Ectodermal cell (in vitro differentiated cells): ENCODE data around the gene HEATR9. TPM values are rescaled to one million over a fixed set of nuclear protein-coding genes. Genes with fewer than 3 reads are reported as not detected.

ENCODE experiments used
- H3K27ac ChIP-seq: 2 replicates; pipeline ENCODE4 v1.7.0; 2013; ENCODE audit warnings: mild to moderate bottlenecking, low read depth, low read length; ENCODE audit not compliant: insufficient read depth, poor library complexity, severe bottlenecking
- H3K27me3 ChIP-seq: 2 replicates; pipeline ENCODE4 v1.7.0; 2013; ENCODE audit warnings: mild to moderate bottlenecking, low read length; ENCODE audit not compliant: insufficient read depth, control insufficient read depth, poor library complexity, severe bottlenecking
- H3K36me3 ChIP-seq: one replicate; pipeline ENCODE4 v1.7.0; 2013; ENCODE audit warnings: low read length; ENCODE audit not compliant: control insufficient read depth, insufficient read depth
- H3K4me1 ChIP-seq: one replicate; pipeline ENCODE4 v1.7.0; 2013; ENCODE audit warnings: low read length; ENCODE audit not compliant: control insufficient read depth, insufficient read depth
- H3K4me3 ChIP-seq: 2 replicates; pipeline ENCODE4 v1.7.0; 2013; ENCODE audit warnings: low read depth, low read length, control low read depth; ENCODE audit not compliant: insufficient read depth
- H3K9me3 ChIP-seq: 2 replicates; pipeline ENCODE4 v1.7.0; 2013; ENCODE audit warnings: mild to moderate bottlenecking, low read length, moderate library complexity; ENCODE audit not compliant: control insufficient read depth
- WGBS, 2 experiments: methylation state at CpG; one replicate each; pipeline ENCODE4 v1.1.7; 2013; ENCODE audit warnings: missing lambda C conversion rate in 2 of 2; 5-methylcytosine and 5-hydroxymethylcytosine counted together
- polyA plus RNA-seq, 4 experiments: library from polyadenylated mRNA; stranded (reverse); fragments of 50-300 nt; gene quantifications; one replicate each; pipeline ENCODE4 v1.2.3, GENCODE V29; 2013

HEATR9 gene
- polyA plus RNA-seq (2013, experiment 1 of 4), result not detected
- polyA plus RNA-seq (2013, experiment 2 of 4), result not detected
- not detected for polyA plus RNA-seq (2013, experiment 3 of 4)
- not detected for polyA plus RNA-seq (2013, experiment 4 of 4)

DNA sequence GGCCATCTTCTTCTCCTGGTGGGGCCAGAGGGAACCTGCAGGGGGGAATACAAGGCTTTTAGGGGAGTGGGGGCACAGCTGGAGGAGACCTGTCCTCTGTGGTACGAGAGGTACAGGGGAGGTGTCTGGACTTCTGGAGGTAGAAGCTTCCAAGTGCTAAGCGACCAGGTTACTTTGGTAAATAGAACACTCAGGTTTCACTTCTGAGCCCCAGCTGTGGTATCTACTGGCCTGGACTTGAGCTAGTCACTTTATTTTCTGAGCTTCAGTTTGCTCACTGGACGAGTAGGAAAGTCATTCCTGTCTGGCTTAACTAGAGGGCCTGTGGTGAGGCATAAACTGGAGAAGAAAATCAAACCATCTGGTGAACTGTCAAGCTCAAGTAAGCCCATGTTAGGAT is at the start of gene HEATR9:
TSS of gene HEATR9 (minus strand) at position 155 of the 400 bp plus-strand sequence. CDS start at position 6, 149 bp downstream.
- Histone ChIP-seq H3K9me3 (no peaks in the 10 kb centered on the region), H3K36me3 (no peaks in the 10 kb centered on the region), H3K4me3 (no peak within 1 kb of the TSS), H3K27me3 (no peaks in the 10 kb centered on the region), H3K27ac (no peak within 1 kb of the TSS), H3K4me1 (no peaks in the 10 kb centered on the region)
- 86 to 88% methylated on average over 3 of the region's 3 CpGs for whole genome bisulfite sequencing, 2 experiments

DNA sequence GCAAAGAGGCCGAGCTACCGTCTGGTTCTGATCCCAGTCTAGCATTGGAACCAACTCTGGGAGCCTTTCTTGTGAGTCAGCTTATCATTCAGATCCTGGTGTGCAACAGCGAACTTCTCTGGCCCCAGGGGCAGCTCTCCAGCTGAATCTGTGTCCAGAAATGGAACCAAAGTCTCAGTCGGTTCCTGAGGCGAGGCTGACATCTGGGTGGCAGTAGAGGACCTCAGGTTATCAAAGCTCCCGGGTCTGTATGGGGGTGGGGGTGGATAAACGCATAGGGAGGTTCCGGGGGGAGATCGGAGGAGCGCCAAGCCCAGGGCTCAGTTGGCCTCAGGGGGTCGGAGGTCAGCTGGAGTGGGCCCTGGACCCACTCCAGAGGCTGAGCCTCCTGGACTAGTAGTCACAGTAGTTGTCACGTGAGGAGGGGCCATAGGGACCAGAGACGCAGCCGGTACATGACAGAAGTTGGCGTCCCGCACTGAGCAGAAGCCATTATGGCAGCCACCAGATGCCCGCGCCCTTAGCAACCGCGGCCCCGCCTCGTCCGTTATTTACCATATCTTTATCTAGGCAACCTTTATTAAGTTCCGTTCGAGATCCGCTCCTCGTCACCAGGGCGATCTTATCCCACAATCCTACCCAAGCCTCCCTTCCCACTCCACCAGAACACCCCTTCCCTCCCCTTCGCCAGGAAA is 49.0 kb upstream of the HEATR9 start:
- H3K27me3 ChIP-seq, result no peaks in the 10 kb centered on the region
- H3K36me3 ChIP-seq, result no peaks in the 10 kb centered on the region
- H3K4me1 ChIP-seq, result no peaks in the 10 kb centered on the region
- 95 to 96% methylated on average over 29 of the region's 29 CpGs for WGBS, 2 experiments
- H3K27ac ChIP-seq, result no peak overlapping the region
- H3K4me3 ChIP-seq, result no peak overlapping the region
- no peaks in the 10 kb centered on the region for H3K9me3 ChIP-seq

DNA sequence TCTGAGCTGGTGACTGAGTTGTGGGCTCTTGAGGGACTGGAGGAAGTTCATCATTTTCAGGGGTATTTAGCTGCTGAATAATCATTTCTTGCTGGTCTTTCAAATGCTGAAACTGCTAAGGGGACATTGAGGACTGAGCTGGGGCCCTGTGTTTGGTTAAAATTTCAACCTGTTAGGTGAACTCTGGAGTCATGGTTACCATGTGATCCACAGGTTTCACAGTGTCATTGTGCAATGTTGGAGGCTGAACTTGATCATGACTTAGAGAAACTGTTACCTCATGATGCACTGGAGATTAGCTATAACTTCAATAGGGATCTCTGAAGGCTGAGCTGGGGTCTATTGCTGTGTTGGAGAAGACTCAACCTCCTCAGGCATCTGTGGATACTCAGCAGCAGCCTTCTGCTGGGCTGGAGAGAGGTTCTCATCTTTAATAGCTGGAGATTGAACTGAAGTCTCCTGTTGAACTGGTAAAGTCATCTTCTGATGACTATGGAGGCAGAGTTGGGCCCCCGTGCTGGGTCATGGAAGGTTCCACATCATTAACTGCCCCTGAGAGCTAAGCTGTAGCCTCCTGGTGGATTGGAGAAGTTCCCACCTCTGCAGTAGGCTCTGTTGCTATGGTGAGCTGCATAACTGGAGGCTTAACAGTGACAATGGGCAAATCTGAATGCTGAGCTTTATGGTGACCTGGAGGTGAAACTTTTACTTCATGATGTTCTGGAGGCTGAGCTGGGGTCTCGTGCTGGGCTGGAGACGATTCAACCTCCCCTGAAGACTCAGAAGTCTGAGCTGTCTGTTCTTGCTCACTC is 46.7 kb upstream of the HEATR9 start:
- no peak overlapping the region for H3K4me3 ChIP-seq
- no peaks in the 10 kb centered on the region for H3K36me3 ChIP-seq
- WGBS, 2 experiments, result 95 to 96% methylated on average over 3 of the region's 3 CpGs
- H3K4me1 ChIP-seq, result no peaks in the 10 kb centered on the region
- H3K27me3 ChIP-seq, result no peaks in the 10 kb centered on the region
- H3K9me3 ChIP-seq, result no peaks in the 10 kb centered on the region
- H3K27ac ChIP-seq, result no peak overlapping the region

DNA sequence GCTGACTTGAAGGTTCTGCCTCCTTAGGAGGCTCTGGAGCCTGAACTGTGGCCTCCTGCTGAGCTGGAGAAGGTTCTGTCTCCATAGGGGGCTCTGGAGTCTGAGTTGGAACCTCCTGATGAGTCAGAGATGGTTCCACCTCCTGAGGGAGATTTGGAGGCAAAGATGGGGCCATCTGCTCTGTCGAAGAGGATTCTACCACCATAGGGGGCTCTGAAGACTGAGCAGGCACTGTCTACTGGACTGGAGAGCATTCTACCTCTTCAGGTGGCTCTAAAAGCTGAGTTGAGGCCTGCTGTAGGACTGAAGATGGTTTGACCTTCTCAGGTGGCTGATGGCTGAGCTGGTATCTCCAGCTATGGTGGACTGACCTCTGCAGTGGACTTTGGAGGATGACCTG is 45.7 kb upstream of the HEATR9 start:
- Histone ChIP-seq H3K4me1 (no peaks in the 10 kb centered on the region), H3K9me3 (no peaks in the 10 kb centered on the region), H3K27me3 (no peaks in the 10 kb centered on the region), H3K27ac (no peak overlapping the region), H3K4me3 (no peak overlapping the region), H3K36me3 (no peaks in the 10 kb centered on the region)
- WGBS, 2 experiments, result 90 to 93% methylated on average over 1 of the region's 1 CpG

DNA sequence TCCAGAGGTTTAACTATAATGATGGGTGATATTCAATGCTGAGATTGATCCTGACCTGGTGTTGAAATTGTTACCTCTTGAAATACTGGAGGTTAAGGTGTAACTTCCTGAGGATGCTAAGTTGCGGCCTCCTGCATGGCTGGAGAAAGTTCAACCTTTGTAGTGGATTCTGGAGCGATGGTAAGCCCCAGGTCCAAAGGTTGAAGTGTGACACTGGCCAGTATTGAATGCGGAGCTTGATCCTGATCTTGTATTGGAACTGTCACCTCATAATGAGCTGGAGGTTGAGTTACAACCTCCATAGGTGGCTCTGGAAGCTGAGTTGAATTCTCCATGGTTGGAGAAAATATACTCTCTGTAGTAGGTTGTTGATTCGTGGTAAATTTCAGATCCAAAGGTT is 44.9 kb upstream of the HEATR9 start:
- Histone ChIP-seq H3K4me3 (no peak overlapping the region), H3K9me3 (no peaks in the 10 kb centered on the region), H3K36me3 (no peaks in the 10 kb centered on the region), H3K27ac (no peak overlapping the region), H3K4me1 (no peaks in the 10 kb centered on the region), H3K27me3 (no peaks in the 10 kb centered on the region)
- WGBS, 2 experiments, result 85 to 86% methylated on average over 4 of the region's 4 CpGs

DNA sequence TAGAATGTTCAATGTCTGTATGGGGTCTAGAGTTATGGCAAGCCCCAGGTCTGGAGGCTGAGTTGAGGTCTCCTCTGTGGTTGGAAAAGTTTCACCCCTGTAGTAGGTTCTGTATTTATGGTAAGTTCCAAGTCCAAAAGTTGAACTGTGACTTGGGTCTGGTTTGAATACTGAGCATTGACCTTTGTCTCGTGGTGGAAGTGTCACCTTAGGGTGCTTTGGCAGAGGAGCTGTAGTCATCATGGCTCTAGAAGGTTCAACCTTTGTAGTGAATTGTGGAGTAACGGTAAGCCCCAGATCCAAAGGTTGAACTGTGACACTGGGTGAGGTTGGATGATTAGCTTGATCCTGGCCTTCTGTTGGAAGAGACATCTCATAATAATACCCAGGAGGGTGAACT is 44.3 kb upstream of the HEATR9 start:
- no peak overlapping the region for H3K4me3 ChIP-seq
- WGBS, 2 experiments, result 90 to 94% methylated on average over 2 of the region's 2 CpGs
- no peaks in the 10 kb centered on the region for H3K9me3 ChIP-seq
- no peaks in the 10 kb centered on the region for H3K4me1 ChIP-seq
- no peaks in the 10 kb centered on the region for H3K36me3 ChIP-seq
- H3K27ac ChIP-seq, result no peak overlapping the region
- H3K27me3 ChIP-seq, result no peaks in the 10 kb centered on the region

- no peak overlapping the region for H3K4me3 ChIP-seq
- H3K36me3 ChIP-seq, result no peaks in the 10 kb centered on the region
- 93 to 95% methylated on average over 3 of the region's 3 CpGs for WGBS, 2 experiments
- H3K27me3 ChIP-seq, result no peaks in the 10 kb centered on the region
- no peaks in the 10 kb centered on the region for H3K4me1 ChIP-seq
- no peak overlapping the region for H3K27ac ChIP-seq
- no peaks in the 10 kb centered on the region for H3K9me3 ChIP-seq
Observed at GRCh38 chr17:35912339-35912912, 43.7 kb upstream of the HEATR9 start.

- H3K9me3 ChIP-seq, result no peaks in the 10 kb centered on the region
- no peaks in the 10 kb centered on the region for H3K36me3 ChIP-seq
- no peaks in the 10 kb centered on the region for H3K27me3 ChIP-seq
- no peak overlapping the region for H3K27ac ChIP-seq
- no peak overlapping the region for H3K4me3 ChIP-seq
- H3K4me1 ChIP-seq, result no peaks in the 10 kb centered on the region
- 93% methylated on average over 3 of the region's 3 CpGs for WGBS, 2 experiments
Observed at GRCh38 chr17:35909408-35909807, 40.7 kb upstream of the HEATR9 start.

- 90 to 92% methylated on average over 5 of the region's 5 CpGs for WGBS, 2 experiments
- H3K4me3 ChIP-seq, result no peak overlapping the region
Observed at GRCh38 chr17:35907691-35908090, 39.0 kb upstream of the HEATR9 start.

More at GRCh38 chr17:35907691-35908090, 39.0 kb upstream of the HEATR9 start:
- Histone ChIP-seq H3K9me3 (no peaks in the 10 kb centered on the region), H3K27ac (no peak overlapping the region), H3K4me1 (no peaks in the 10 kb centered on the region), H3K27me3 (no peaks in the 10 kb centered on the region), H3K36me3 (no peaks in the 10 kb centered on the region)
